ENCODE measurements around the gene SPOCK2. TPM values are rescaled to one million over a fixed set of nuclear protein-coding genes. Genes with fewer than 3 reads are reported as not detected.

Gene SPOCK2
- polyA plus RNA-seq, 1 donor (not counting 4 experiments of a cell fraction or from before 2014, with no cell fraction given) = 0.14 TPM

- Histone ChIP-seq H2AFZ (ENCODE audit: control insufficient read depth, low read length) (no peak overlapping the region), H3K9me1 (ENCODE audit: control insufficient read depth, extremely low read depth, insufficient read depth, low read length) (no peaks in the 10 kb centered on the region), H3K27me3 (ENCODE audit: control insufficient read depth, extremely low read depth, insufficient read depth, low read length) (no peaks in the 10 kb centered on the region), H3K4me1 (ENCODE audit: control insufficient read depth, extremely low read depth, insufficient read depth, low read length) (no peaks in the 10 kb centered on the region), H3K4me2 (ENCODE audit: control insufficient read depth, extremely low read depth, insufficient read depth, low read depth, low read length) (no peak overlapping the region), H3K79me2 (ENCODE audit: control insufficient read depth, insufficient read depth, low read length) (no peaks in the 10 kb centered on the region), H3K9me3 (ENCODE audit: control insufficient read depth, low read depth, low read length) (no peaks in the 10 kb centered on the region), H3K27ac (ENCODE audit: control insufficient read depth, insufficient read depth, low read length) (no peak overlapping the region), H3K9ac (ENCODE audit: control insufficient read depth, extremely low read depth, insufficient read depth, low read length) (no peak overlapping the region), H4K20me1 (ENCODE audit: control insufficient read depth, extremely low read depth, insufficient read depth, low read length) (no peaks in the 10 kb centered on the region), H3K36me3 (ENCODE audit: control insufficient read depth in 2 of 2, extremely low read depth in 1 of 2, insufficient read depth in 2 of 2, low read length in 2 of 2) (no peaks in the 10 kb centered on the region), H3K4me3 (ENCODE audit: control insufficient read depth in 2 of 3, extremely low read depth in 1 of 3, insufficient read depth in 2 of 3, low read depth in 1 of 3, low read length in 3 of 3) (no peak overlapping the region)
- TF ChIP-seq CTCF (optimal IDR thresholded peaks at IDR 0.05 in 1 of 3, IDR thresholded peaks at IDR 0.05 in 1 of 3, conservative IDR thresholded peaks at IDR 0.05 in 1 of 3; ENCODE audit: extremely low read depth in 1 of 3, insufficient read depth in 2 of 3, low read length in 3 of 3) = no peak
- no peak for TF ChIP-seq EZH2 (IDR thresholded peaks at IDR 0.05; ENCODE audit: low read length)
- dilution Hi-C loops (cut with MboI; ENCODE audit: extremely low pct_ligation_motif_present, low sequenced_read_pairs) = no loop called here
- DNase-seq (ENCODE audit: low read depth, low spot score) (no peak), FAIRE-seq (no peak)
Measured at GRCh38 chr10:72019085-72019876, 69.1 kb downstream of the SPOCK2 start.

GRCh38 chr10:72016608-72017300 lies 71.6 kb downstream of the SPOCK2 start:
- no peak for DNase-seq (ENCODE audit: low read depth, low spot score)

More at GRCh38 chr10:72016608-72017300, 71.6 kb downstream of the SPOCK2 start:
- Histone ChIP-seq H3K36me3 (ENCODE audit: control insufficient read depth in 2 of 2, extremely low read depth in 1 of 2, insufficient read depth in 2 of 2, low read length in 2 of 2) (no peaks in the 10 kb centered on the region), H3K79me2 (ENCODE audit: control insufficient read depth, insufficient read depth, low read length) (no peaks in the 10 kb centered on the region), H3K27ac (ENCODE audit: control insufficient read depth, insufficient read depth, low read length) (no peak overlapping the region), H3K9me1 (ENCODE audit: control insufficient read depth, extremely low read depth, insufficient read depth, low read length) (no peaks in the 10 kb centered on the region), H3K4me3 (ENCODE audit: control insufficient read depth in 2 of 3, extremely low read depth in 1 of 3, insufficient read depth in 2 of 3, low read depth in 1 of 3, low read length in 3 of 3) (no peak overlapping the region), H3K9me3 (ENCODE audit: control insufficient read depth, low read depth, low read length) (no peaks in the 10 kb centered on the region), H4K20me1 (ENCODE audit: control insufficient read depth, extremely low read depth, insufficient read depth, low read length) (no peaks in the 10 kb centered on the region), H3K27me3 (ENCODE audit: control insufficient read depth, extremely low read depth, insufficient read depth, low read length) (no peaks in the 10 kb centered on the region), H2AFZ (ENCODE audit: control insufficient read depth, low read length) (no peak overlapping the region), H3K4me2 (ENCODE audit: control insufficient read depth, extremely low read depth, insufficient read depth, low read depth, low read length) (no peak overlapping the region), H3K4me1 (ENCODE audit: control insufficient read depth, extremely low read depth, insufficient read depth, low read length) (no peaks in the 10 kb centered on the region), H3K9ac (ENCODE audit: control insufficient read depth, extremely low read depth, insufficient read depth, low read length) (no peak overlapping the region)
- TF ChIP-seq CTCF (optimal IDR thresholded peaks at IDR 0.05 in 1 of 3, IDR thresholded peaks at IDR 0.05 in 1 of 3, conservative IDR thresholded peaks at IDR 0.05 in 1 of 3; ENCODE audit: extremely low read depth in 1 of 3, insufficient read depth in 2 of 3, low read length in 3 of 3) = no peak
- TF ChIP-seq EZH2 (IDR thresholded peaks at IDR 0.05; ENCODE audit: low read length) = no peak
- FAIRE-seq = no peak
- dilution Hi-C loops (cut with MboI; ENCODE audit: extremely low pct_ligation_motif_present, low sequenced_read_pairs) = no loop called here
